ENCODE results near the gene CRB2.

CRB2 gene

DNA sequence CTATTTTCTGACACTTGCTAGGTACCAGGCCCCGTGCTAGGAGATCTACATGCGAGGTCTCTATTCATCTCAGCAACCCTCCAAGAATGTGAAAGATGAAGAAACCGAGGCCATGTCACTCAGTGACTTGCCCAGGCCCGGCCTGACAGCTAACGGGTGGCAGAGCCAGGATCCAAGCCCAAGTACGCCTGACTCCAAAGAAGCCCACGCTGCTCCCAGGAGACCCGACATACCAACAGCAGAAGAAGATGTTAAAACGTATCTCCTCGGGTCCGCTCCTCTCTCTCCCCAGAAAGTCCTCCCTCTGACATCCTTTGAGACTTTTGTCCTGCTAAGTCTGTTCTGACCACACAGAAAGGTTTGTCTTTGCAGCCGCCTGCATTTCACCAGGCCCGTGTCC lies 65.2 kb downstream of the CRB2 start:
- H3K4me1 ChIP-seq (ENCODE audit: control insufficient read depth, low read length) = peaks cover 4% of the 10 kb centered on the region

DNA sequence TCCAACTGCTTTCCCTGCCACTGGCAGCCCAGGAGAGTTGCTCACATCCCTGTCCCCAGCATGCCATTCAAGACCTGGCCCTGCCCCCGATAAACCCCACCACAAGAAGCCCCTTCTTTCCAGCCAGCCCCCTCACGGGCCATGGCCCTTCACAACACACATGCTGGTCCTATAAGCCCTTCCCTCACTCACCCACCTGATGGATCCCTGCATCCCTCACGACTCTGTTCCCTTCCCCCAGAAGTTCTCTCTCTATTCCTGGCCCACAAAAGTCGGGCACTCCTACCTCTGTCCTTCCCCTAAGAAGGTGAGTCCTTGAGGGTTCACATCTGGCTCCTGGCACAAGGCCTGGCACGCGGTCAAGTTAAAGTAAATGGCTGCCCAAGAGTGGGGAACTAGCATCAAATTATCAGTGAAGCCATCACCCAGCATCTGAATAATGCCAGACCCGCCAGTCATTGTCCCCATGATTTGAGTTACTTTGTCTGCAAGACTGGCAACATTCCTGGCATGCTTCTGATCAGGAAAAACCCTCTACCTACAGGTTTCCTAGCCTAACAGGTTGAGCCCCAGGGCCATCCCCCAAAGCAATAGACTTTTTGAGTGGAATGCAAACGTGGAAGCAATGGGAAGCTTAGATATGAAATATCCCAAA lies 65.9 kb downstream of the CRB2 start:
- H3K79me2 ChIP-seq (ENCODE audit: control insufficient read depth, low read length) = no peaks in the 10 kb centered on the region
- H3K9me2 ChIP-seq (replicated peaks; ENCODE audit: control insufficient read depth, low read length) = no peaks in the 10 kb centered on the region
- no peaks in the 10 kb centered on the region for H3K9me3 ChIP-seq (ENCODE audit: control insufficient read depth, insufficient read depth, low read length)
- H3K36me3 ChIP-seq (ENCODE audit: control insufficient read depth, low read length) = no peaks in the 10 kb centered on the region
- H3K4me3 ChIP-seq (ENCODE audit: low read length) = no peak overlapping the region
- no peak for TF ChIP-seq EZH2phosphoT487 (IDR thresholded peaks at IDR 0.05; ENCODE audit: borderline replicate concordance, low read length)
- TF ChIP-seq CTCF (IDR thresholded peaks at IDR 0.05; ENCODE audit: low read depth, low read length, poor library complexity, severe bottlenecking) = no peak
- H4K20me1 ChIP-seq (ENCODE audit: control insufficient read depth, insufficient read depth, low read depth, low read length) = no peaks in the 10 kb centered on the region
- H3K4me1 ChIP-seq (ENCODE audit: control insufficient read depth, low read length) = peaks cover 11% of the 10 kb centered on the region
- no peaks in the 10 kb centered on the region for H3F3A ChIP-seq (ENCODE audit: control insufficient read depth, insufficient read depth)
- H3K4me2 ChIP-seq (ENCODE audit: low read length) = no peak overlapping the region
- H3K27ac ChIP-seq (ENCODE audit: low read depth, low read length) = no peak overlapping the region
- H3K27me3 ChIP-seq (ENCODE audit: control insufficient read depth, low read length) = no peaks in the 10 kb centered on the region

More for the DNA sequence above, 65.2 kb downstream of the CRB2 start:
- TF ChIP-seq EZH2phosphoT487 (IDR thresholded peaks at IDR 0.05; ENCODE audit: borderline replicate concordance, low read length) = no peak
- TF ChIP-seq CTCF (IDR thresholded peaks at IDR 0.05; ENCODE audit: low read depth, low read length, poor library complexity, severe bottlenecking) = no peak
- Histone ChIP-seq H3K36me3 (ENCODE audit: control insufficient read depth, low read length) (no peaks in the 10 kb centered on the region), H3K9me3 (ENCODE audit: control insufficient read depth, insufficient read depth, low read length) (no peaks in the 10 kb centered on the region), H3K27ac (ENCODE audit: low read depth, low read length) (no peak overlapping the region), H4K20me1 (ENCODE audit: control insufficient read depth, insufficient read depth, low read depth, low read length) (no peaks in the 10 kb centered on the region), H3K4me3 (ENCODE audit: low read length) (no peak overlapping the region), H3K9me2 (replicated peaks; ENCODE audit: control insufficient read depth, low read length) (no peaks in the 10 kb centered on the region), H3K27me3 (ENCODE audit: control insufficient read depth, low read length) (no peaks in the 10 kb centered on the region), H3K79me2 (ENCODE audit: control insufficient read depth, low read length) (no peaks in the 10 kb centered on the region), H3F3A (ENCODE audit: control insufficient read depth, insufficient read depth) (no peaks in the 10 kb centered on the region), H3K4me2 (ENCODE audit: low read length) (no peak overlapping the region)

GRCh38 chr9:123422635-123423310 lies 66.8 kb downstream of the CRB2 start:
- Histone ChIP-seq H3K4me3 (ENCODE audit: low read length) (no peak overlapping the region), H3K9me2 (replicated peaks; ENCODE audit: control insufficient read depth, low read length) (no peaks in the 10 kb centered on the region), H3K36me3 (ENCODE audit: control insufficient read depth, low read length) (no peaks in the 10 kb centered on the region), H4K20me1 (ENCODE audit: control insufficient read depth, insufficient read depth, low read depth, low read length) (no peaks in the 10 kb centered on the region), H3K27ac (ENCODE audit: low read depth, low read length) (no peak overlapping the region), H3F3A (ENCODE audit: control insufficient read depth, insufficient read depth) (no peaks in the 10 kb centered on the region), H3K4me1 (ENCODE audit: control insufficient read depth, low read length) (peaks cover 18% of the 10 kb centered on the region), H3K9me3 (ENCODE audit: control insufficient read depth, insufficient read depth, low read length) (no peaks in the 10 kb centered on the region), H3K4me2 (ENCODE audit: low read length) (no peak overlapping the region), H3K79me2 (ENCODE audit: control insufficient read depth, low read length) (no peaks in the 10 kb centered on the region), H3K27me3 (ENCODE audit: control insufficient read depth, low read length) (no peaks in the 10 kb centered on the region)
- TF ChIP-seq EZH2phosphoT487 (IDR thresholded peaks at IDR 0.05; ENCODE audit: borderline replicate concordance, low read length) (no peak), CTCF (IDR thresholded peaks at IDR 0.05; ENCODE audit: low read depth, low read length, poor library complexity, severe bottlenecking) (no peak)
